ENCODE results near the gene STK10.

GRCh38 chr5:172065431-172066065 is 122.5 kb downstream of the STK10 start:
- TF ChIP-seq CTCF (IDR thresholded peaks at IDR 0.05) = no peak
- TF ChIP-seq POLR2A (IDR thresholded peaks at IDR 0.05) = no peak

Measured in body of pancreas (tissue), 4 donors.